GM10847 (cell line): Measurements from ENCODE around the gene CRTAC1.

Experiments
- POLR2A ChIP-seq: IDR thresholded peaks from 2 replicates; pipeline ENCODE4 v1.6.1; 2011; ENCODE audit not compliant: insufficient read length; ENCODE audit errors: extremely low read depth

CRTAC1 gene

GRCh38 chr10:98039690-98040381, 9.4 kb upstream of the CRTAC1 start:
- no peak for TF ChIP-seq POLR2A

DNA sequence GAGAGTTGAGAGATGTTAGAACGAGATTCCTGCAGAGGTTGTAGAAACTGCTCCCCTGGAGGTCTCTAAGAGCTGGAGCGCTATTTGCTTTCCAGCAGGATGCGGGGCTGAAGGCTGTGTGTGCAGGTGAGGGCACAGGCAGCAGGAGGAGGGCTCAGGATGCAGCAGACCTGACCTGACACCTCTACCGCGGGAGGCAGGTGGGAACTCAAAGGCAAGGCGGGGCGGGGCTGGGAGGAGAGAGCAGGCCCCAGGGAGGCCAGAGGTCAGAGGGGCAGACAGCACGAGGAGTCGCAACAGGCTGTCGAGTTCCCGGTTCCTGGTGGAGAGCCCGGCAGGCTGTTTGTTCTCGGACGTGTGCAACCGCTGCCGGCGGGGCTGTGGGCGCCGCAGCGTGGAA, 7.9 kb upstream of the CRTAC1 start:
- no peak for TF ChIP-seq POLR2A

- no peak for TF ChIP-seq POLR2A
Measured at GRCh38 chr10:98035599-98035998, 5.2 kb upstream of the CRTAC1 start.

- no peak for TF ChIP-seq POLR2A
Measured at GRCh38 chr10:98033515-98033914, 3.1 kb upstream of the CRTAC1 start.

DNA sequence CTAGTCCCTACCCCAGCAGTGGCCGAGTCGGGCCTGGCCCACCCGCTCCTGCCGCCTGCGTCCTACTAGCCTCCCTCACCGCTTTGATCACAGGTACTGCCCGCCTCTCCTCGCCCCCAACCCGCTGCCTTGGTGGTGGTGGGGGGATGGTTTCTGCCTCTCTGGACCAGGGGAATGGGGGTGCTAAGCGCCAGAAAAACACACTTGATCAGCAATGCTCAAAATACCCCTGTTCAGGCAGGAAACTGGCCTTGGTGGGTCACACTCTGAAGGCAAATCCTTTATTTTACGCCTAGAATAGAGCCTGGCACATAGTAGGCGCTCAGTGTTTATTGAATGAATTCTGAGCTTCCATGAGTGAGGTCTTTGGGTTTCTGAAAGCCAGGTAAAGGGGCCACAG, 1.0 kb upstream of the CRTAC1 start:
- TF ChIP-seq POLR2A, result no peak

DNA sequence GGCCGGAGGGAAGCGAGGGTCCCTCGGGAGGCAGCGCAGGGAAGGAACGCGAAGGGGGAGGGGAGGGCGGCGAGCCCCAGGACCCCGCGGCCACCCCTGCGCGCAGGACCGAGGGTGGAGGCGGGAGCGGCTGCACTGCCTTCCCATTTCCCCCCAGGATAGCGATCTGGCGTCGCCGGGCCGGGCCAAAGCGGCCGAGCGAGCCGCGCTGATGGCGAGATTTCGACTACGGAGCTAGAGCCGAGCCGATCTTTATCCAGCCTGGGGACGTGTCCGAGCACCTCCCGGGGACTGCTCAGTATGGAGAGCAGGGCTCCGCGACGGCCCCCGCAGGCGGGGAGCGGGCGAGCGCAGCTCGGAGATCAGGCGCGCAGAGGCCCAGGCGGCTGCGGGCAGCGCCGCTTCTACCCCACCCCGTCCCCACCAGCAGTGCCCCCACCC, 590 bp upstream of the CRTAC1 start:
- no peak for TF ChIP-seq POLR2A

DNA sequence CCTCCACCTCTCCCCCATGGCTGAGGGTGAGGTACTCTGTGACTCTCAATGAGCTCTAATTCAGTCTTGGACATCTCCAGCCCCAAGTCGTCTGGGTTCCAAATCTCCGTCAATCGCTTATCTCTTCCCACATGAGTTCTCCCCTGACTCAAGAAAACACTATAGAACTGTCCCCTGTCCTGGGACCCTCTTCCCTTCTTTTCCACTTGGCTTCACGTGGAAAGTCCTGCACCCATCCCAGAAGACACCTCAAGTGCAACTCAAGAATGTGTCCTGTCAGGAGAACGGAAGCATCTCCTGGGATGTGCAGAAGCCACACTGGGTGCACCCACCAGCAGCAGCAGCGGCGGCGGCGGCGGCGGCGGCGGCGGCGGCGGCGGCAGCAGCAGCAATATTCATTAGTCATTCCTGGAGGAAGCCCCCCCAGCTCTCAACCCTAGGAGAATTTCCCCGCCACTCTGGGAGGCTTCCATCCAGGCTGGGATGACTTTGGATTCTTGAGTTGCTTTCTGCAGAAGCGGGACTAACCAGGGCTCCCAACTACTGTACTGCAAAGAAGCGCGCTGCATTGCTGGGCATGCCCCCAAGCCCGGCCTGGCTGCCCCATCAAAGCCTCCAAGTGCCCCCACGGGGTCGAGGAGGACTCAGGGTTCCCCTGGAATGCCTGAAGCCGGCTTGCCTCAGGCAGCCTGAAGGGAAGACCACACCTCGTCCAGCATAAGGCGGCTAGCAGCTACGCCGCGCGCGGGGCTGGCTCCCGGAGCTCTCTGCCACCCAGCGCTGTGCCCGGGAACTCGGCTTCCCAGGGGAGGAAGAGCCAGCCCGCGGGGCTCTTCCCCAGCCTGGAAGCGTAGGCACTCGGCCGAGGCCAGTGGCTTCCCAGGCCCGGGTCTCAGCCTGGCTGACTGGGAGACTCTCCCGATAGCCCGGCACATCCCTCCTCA, 1.0 kb downstream of the CRTAC1 start:
- no peak for TF ChIP-seq POLR2A

- TF ChIP-seq POLR2A, result no peak
Measured at GRCh38 chr10:98028168-98028770, 2.2 kb downstream of the CRTAC1 start.

- TF ChIP-seq POLR2A, result no peak
Measured at GRCh38 chr10:98023024-98023423, 7.4 kb downstream of the CRTAC1 start.

GRCh38 chr10:98020784-98021183, 9.6 kb downstream of the CRTAC1 start:
- no peak for TF ChIP-seq POLR2A

- TF ChIP-seq POLR2A, result no peak
Measured at GRCh38 chr10:98020254-98020653, 10.2 kb downstream of the CRTAC1 start.

- no peak for TF ChIP-seq POLR2A
Measured at GRCh38 chr10:98019784-98020183, 10.6 kb downstream of the CRTAC1 start.

GRCh38 chr10:98016772-98017475, 13.5 kb downstream of the CRTAC1 start:
- no peak for TF ChIP-seq POLR2A

- no peak for TF ChIP-seq POLR2A
Measured at GRCh38 chr10:98013776-98014175, 16.6 kb downstream of the CRTAC1 start.

DNA sequence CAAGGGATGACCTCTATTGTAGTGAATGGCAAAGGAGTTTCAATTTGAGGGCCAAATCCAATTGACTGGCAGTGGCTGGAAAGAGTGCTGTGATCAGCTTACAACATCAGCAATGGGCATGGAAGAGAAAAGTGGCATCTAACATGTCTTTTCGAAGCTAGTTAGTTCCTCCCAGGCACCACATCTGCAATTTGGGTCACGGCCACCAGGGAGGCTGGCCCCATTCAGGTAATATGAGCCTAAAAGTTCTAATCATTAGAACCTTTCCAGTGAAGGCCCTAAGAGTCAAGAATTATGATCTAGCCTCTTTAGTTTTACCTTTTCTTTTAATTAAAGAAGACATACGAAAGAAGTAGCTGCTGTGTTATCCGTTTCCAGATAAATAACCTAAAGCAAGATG, 17.3 kb downstream of the CRTAC1 start:
- no peak for TF ChIP-seq POLR2A
